ENCODE results near the gene TMEM131. TPM values are rescaled to one million over a fixed set of nuclear protein-coding genes. Genes with fewer than 3 reads are reported as not detected.

Gene TMEM131
- total and polyA plus RNA-seq, 4 donors, result 25.3 to 39.4 (median 38.1) TPM

DNA sequence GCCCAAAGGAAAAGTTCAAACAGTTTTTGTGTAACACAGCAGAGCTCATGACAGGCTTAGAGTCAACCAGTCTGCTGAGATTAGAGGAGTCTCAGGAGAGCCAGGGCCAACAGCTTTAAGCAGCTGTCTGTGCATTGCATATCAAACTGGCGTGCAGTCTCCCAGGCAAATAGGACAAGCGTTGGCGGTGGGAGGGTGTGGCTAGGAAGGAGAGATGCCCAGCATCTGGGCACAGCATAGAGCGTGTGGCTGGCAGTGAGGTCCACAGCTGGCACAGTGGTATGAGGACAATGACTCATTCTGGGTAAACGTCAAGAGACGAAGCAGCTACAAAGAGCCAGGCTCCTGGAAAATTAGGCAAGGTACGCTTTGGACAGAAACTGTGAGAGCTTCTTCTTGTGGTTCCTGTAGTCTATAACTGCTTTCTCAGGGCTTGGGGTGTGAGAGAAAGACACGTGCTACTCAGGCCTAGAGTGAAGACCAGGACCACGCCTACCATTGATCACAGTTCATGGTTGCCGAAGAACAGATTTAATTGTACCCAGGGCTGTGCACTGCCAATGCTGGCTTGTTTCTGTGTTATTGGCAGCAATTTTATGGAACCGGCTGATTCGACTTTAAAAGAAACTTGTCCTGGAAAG is 267.5 kb downstream of the TMEM131 start:
- peak in 2 of 6 donors; percentile 25 to 31 for DNase-seq (ENCODE audit: low read depth in 4 of 6, low spot score in 6 of 6)

GRCh38 chr2:97727296-97727695 is 268.5 kb downstream of the TMEM131 start:
- WGBS (ENCODE audit: insufficient coverage), result 92% methylated on average over 5 of the region's 7 CpGs
- Histone ChIP-seq H3K4me3 (ENCODE audit: low read depth, low read length) (no peak overlapping the region), H3K36me3 (ENCODE audit: control insufficient read depth, insufficient read depth, low read length) (no peaks in the 10 kb centered on the region), H3K27me3 (ENCODE audit: control insufficient read depth, insufficient read depth, low read length) (peaks cover 17% of the 10 kb centered on the region), H3K4me1 (ENCODE audit: control insufficient read depth, insufficient read depth, low read length) (peaks cover 6% of the 10 kb centered on the region), H3K27ac (ENCODE audit: low read depth, low read length) (no peak overlapping the region), H3K9me3 (ENCODE audit: control insufficient read depth, insufficient read depth, low read length) (no peaks in the 10 kb centered on the region)
- DNase-seq (ENCODE audit: low read depth in 4 of 6, low spot score in 6 of 6), result no peak

More for the DNA sequence above, 267.5 kb downstream of the TMEM131 start:
- Histone ChIP-seq H3K36me3 (ENCODE audit: control insufficient read depth, insufficient read depth, low read length) (no peaks in the 10 kb centered on the region), H3K27me3 (ENCODE audit: control insufficient read depth, insufficient read depth, low read length) (peaks cover 16% of the 10 kb centered on the region), H3K4me3 (ENCODE audit: low read depth, low read length) (no peak overlapping the region), H3K27ac (ENCODE audit: low read depth, low read length) (no peak overlapping the region), H3K4me1 (ENCODE audit: control insufficient read depth, insufficient read depth, low read length) (peaks cover 6% of the 10 kb centered on the region), H3K9me3 (ENCODE audit: control insufficient read depth, insufficient read depth, low read length) (no peaks in the 10 kb centered on the region)
- WGBS (ENCODE audit: insufficient coverage), result 61% methylated on average over 12 of the region's 12 CpGs

GRCh38 chr2:97726261-97727064 is 269.3 kb downstream of the TMEM131 start:
- Histone ChIP-seq H3K4me1 (ENCODE audit: control insufficient read depth, insufficient read depth, low read length) (peaks cover 6% of the 10 kb centered on the region), H3K27me3 (ENCODE audit: control insufficient read depth, insufficient read depth, low read length) (peaks cover 17% of the 10 kb centered on the region), H3K36me3 (ENCODE audit: control insufficient read depth, insufficient read depth, low read length) (no peaks in the 10 kb centered on the region), H3K9me3 (ENCODE audit: control insufficient read depth, insufficient read depth, low read length) (no peaks in the 10 kb centered on the region), H3K27ac (ENCODE audit: low read depth, low read length) (no peak overlapping the region), H3K4me3 (ENCODE audit: low read depth, low read length) (no peak overlapping the region)
- no peak for DNase-seq (ENCODE audit: low read depth in 4 of 6, low spot score in 6 of 6)
- 82% methylated on average over 3 of the region's 4 CpGs for WGBS (ENCODE audit: insufficient coverage)

GRCh38 chr2:97724946-97725688 is 270.6 kb downstream of the TMEM131 start:
- Histone ChIP-seq H3K36me3 (ENCODE audit: control insufficient read depth, insufficient read depth, low read length) (no peaks in the 10 kb centered on the region), H3K27ac (ENCODE audit: low read depth, low read length) (no peak overlapping the region), H3K4me1 (ENCODE audit: control insufficient read depth, insufficient read depth, low read length) (peaks cover 6% of the 10 kb centered on the region), H3K4me3 (ENCODE audit: low read depth, low read length) (no peak overlapping the region), H3K27me3 (ENCODE audit: control insufficient read depth, insufficient read depth, low read length) (peaks cover 17% of the 10 kb centered on the region), H3K9me3 (ENCODE audit: control insufficient read depth, insufficient read depth, low read length) (no peaks in the 10 kb centered on the region)
- 95% methylated on average over 28 of the region's 31 CpGs for WGBS (ENCODE audit: insufficient coverage)
- no peak for DNase-seq (ENCODE audit: low read depth in 4 of 6, low spot score in 6 of 6)

DNA sequence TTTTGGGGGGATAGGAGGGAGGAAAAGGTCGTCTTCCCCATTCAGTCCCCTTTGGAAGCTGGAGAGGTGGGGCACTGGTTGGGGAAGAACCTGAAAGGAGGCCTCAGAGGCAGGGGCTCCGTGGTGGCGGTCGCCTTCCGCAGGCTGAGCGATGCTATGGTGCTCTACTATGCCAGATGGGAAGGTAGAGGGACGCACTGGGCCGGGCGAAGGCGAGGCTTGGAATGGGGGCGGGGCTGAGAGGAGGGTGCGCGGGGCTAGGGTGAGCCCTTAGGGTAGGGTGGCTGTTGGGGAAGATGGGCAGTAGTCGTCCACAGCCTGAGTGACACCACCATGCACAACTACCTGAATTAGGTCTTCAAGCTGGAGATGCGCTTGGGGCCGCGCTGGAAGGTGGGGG is 271.2 kb downstream of the TMEM131 start:
- H3K4me3 ChIP-seq (ENCODE audit: low read depth, low read length), result no peak overlapping the region
- DNase-seq (ENCODE audit: low read depth in 4 of 6, low spot score in 6 of 6), result no peak
- no peaks in the 10 kb centered on the region for H3K36me3 ChIP-seq (ENCODE audit: control insufficient read depth, insufficient read depth, low read length)
- 40% methylated on average over 12 of the region's 17 CpGs for WGBS (ENCODE audit: insufficient coverage)
- peaks cover 6% of the 10 kb centered on the region for H3K4me1 ChIP-seq (ENCODE audit: control insufficient read depth, insufficient read depth, low read length)
- no peaks in the 10 kb centered on the region for H3K9me3 ChIP-seq (ENCODE audit: control insufficient read depth, insufficient read depth, low read length)
- H3K27ac ChIP-seq (ENCODE audit: low read depth, low read length), result no peak overlapping the region
- H3K27me3 ChIP-seq (ENCODE audit: control insufficient read depth, insufficient read depth, low read length), result peaks cover 17% of the 10 kb centered on the region

GRCh38 chr2:97724073-97724410 is 271.7 kb downstream of the TMEM131 start:
- Histone ChIP-seq H3K9me3 (ENCODE audit: control insufficient read depth, insufficient read depth, low read length) (no peaks in the 10 kb centered on the region), H3K4me3 (ENCODE audit: low read depth, low read length) (no peak overlapping the region), H3K27me3 (ENCODE audit: control insufficient read depth, insufficient read depth, low read length) (peaks cover 17% of the 10 kb centered on the region), H3K27ac (ENCODE audit: low read depth, low read length) (no peak overlapping the region), H3K4me1 (ENCODE audit: control insufficient read depth, insufficient read depth, low read length) (peaks cover 6% of the 10 kb centered on the region), H3K36me3 (ENCODE audit: control insufficient read depth, insufficient read depth, low read length) (no peaks in the 10 kb centered on the region)
- no peak for DNase-seq (ENCODE audit: low read depth in 4 of 6, low spot score in 6 of 6)
- 30% methylated on average over 41 of the region's 41 CpGs for WGBS (ENCODE audit: insufficient coverage)

- Histone ChIP-seq H3K4me1 (ENCODE audit: control insufficient read depth, insufficient read depth, low read length) (peaks cover 6% of the 10 kb centered on the region), H3K27me3 (ENCODE audit: control insufficient read depth, insufficient read depth, low read length) (peaks cover 17% of the 10 kb centered on the region), H3K27ac (ENCODE audit: low read depth, low read length) (no peak overlapping the region), H3K36me3 (ENCODE audit: control insufficient read depth, insufficient read depth, low read length) (no peaks in the 10 kb centered on the region), H3K9me3 (ENCODE audit: control insufficient read depth, insufficient read depth, low read length) (no peaks in the 10 kb centered on the region), H3K4me3 (ENCODE audit: low read depth, low read length) (no peak overlapping the region)
- DNase-seq (ENCODE audit: low read depth in 4 of 6, low spot score in 6 of 6), result no peak
- WGBS (ENCODE audit: insufficient coverage), result 71% methylated on average over 28 of the region's 37 CpGs
Observed at GRCh38 chr2:97723156-97724072, 272.3 kb downstream of the TMEM131 start.

GRCh38 chr2:97722227-97722626 is 273.5 kb downstream of the TMEM131 start:
- Histone ChIP-seq H3K27me3 (ENCODE audit: control insufficient read depth, insufficient read depth, low read length) (peaks cover 17% of the 10 kb centered on the region), H3K27ac (ENCODE audit: low read depth, low read length) (no peak overlapping the region), H3K4me1 (ENCODE audit: control insufficient read depth, insufficient read depth, low read length) (peaks cover 6% of the 10 kb centered on the region), H3K9me3 (ENCODE audit: control insufficient read depth, insufficient read depth, low read length) (no peaks in the 10 kb centered on the region), H3K4me3 (ENCODE audit: low read depth, low read length) (no peak overlapping the region), H3K36me3 (ENCODE audit: control insufficient read depth, insufficient read depth, low read length) (no peaks in the 10 kb centered on the region)
- no peak for DNase-seq (ENCODE audit: low read depth in 4 of 6, low spot score in 6 of 6)
- WGBS (ENCODE audit: insufficient coverage), result 98% methylated on average over 6 of the region's 6 CpGs

- no peaks in the 10 kb centered on the region for H3K36me3 ChIP-seq (ENCODE audit: control insufficient read depth, insufficient read depth, low read length)
- H3K4me1 ChIP-seq (ENCODE audit: control insufficient read depth, insufficient read depth, low read length), result peaks cover 6% of the 10 kb centered on the region
- peaks cover 17% of the 10 kb centered on the region for H3K27me3 ChIP-seq (ENCODE audit: control insufficient read depth, insufficient read depth, low read length)
- H3K27ac ChIP-seq (ENCODE audit: low read depth, low read length), result no peak overlapping the region
- H3K4me3 ChIP-seq (ENCODE audit: low read depth, low read length), result no peak overlapping the region
- H3K9me3 ChIP-seq (ENCODE audit: control insufficient read depth, insufficient read depth, low read length), result no peaks in the 10 kb centered on the region
- WGBS (ENCODE audit: insufficient coverage), result 67% methylated on average over 1 of the region's 2 CpGs
- DNase-seq (ENCODE audit: low read depth in 4 of 6, low spot score in 6 of 6), result no peak
Observed at GRCh38 chr2:97720746-97721145, 275.0 kb downstream of the TMEM131 start.

Data from spinal cord (tissue), 10 donors.